GM12873 (cell line): Measurements from ENCODE around the gene RFTN1.

Experiments used
- TF ChIP-seq, protein P1 (sequence below): IDR thresholded peaks from 2 replicates; pipeline ENCODE4 v1.5.1; 2012; ENCODE audit warnings: low read depth, mild to moderate bottlenecking, moderate library complexity, low read length, control low read depth; ENCODE audit not compliant: insufficient read depth; ENCODE audit errors: missing control alignments

The RFTN1 gene

GRCh38 chr3:16336825-16337224 is 176.7 kb downstream of the RFTN1 start:
- TF ChIP-seq, protein P1, sequence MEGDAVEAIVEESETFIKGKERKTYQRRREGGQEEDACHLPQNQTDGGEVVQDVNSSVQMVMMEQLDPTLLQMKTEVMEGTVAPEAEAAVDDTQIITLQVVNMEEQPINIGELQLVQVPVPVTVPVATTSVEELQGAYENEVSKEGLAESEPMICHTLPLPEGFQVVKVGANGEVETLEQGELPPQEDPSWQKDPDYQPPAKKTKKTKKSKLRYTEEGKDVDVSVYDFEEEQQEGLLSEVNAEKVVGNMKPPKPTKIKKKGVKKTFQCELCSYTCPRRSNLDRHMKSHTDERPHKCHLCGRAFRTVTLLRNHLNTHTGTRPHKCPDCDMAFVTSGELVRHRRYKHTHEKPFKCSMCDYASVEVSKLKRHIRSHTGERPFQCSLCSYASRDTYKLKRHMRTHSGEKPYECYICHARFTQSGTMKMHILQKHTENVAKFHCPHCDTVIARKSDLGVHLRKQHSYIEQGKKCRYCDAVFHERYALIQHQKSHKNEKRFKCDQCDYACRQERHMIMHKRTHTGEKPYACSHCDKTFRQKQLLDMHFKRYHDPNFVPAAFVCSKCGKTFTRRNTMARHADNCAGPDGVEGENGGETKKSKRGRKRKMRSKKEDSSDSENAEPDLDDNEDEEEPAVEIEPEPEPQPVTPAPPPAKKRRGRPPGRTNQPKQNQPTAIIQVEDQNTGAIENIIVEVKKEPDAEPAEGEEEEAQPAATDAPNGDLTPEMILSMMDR, result no peak

- TF ChIP-seq, protein P1, result no peak
Observed at GRCh38 chr3:16335772-16336645, 177.5 kb downstream of the RFTN1 start.

GRCh38 chr3:16335333-16335732 is 178.2 kb downstream of the RFTN1 start:
- TF ChIP-seq, protein P1, result no peak

- TF ChIP-seq, protein P1, result no peak
Observed at GRCh38 chr3:16334909-16335308, 178.6 kb downstream of the RFTN1 start.

DNA sequence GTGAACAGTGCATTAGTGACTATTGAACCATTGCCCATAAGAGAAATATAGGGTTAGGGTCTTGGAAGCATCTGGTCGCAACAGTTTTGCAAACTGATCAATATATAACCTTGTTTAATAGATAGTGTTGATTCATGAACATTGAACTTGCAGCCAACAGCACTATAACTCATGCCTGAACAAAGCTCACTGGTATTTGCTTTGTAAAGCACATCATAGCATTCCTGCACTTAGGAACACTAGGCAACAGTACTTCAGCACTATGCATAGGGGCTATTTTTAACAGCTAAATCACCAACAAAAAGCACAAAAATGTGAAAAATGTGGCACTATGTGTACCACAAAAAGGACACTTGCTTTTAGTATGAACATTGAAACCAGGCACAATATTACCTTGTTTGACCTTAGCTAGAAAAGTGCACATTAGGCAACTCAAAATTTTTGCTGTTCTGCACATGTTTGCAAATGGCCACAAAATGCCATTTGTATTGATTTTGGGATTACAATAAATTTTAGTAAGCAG is 180.5 kb downstream of the RFTN1 start:
- TF ChIP-seq, protein P1, result no peak

DNA sequence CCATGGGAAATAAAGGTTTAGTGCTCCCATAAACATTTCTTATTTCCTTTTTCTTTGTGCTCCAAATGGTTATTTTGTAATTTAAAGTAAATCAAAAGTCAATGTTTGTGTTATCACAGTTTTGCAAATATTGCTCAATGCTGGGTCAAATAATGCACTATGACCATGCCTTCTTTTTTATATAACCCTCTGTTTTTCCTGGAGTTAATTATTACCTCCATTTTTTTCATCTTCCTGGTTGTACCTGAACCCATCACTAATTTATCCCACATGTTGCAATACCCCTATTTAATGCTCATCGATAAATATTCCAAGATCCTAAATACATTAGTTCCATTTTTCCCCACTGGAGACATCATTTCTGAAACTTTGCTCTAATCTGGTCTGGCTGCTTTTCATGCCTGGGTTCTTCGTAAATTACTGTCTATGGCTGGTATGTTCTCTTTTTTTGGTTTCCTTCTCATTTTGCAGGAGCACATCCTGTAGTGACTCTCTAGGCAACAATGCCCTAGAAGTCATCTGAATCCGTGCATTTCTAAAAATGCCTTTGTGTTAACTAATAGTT is 182.1 kb downstream of the RFTN1 start:
- TF ChIP-seq, protein P1, result no peak

- TF ChIP-seq, protein P1, result no peak
Observed at GRCh38 chr3:16330351-16330750, 183.1 kb downstream of the RFTN1 start.
